ENCODE data around the gene LMX1A.

GRCh38 chr1:165216254-165216653 is 140.3 kb downstream of the LMX1A start:
- TF ChIP-seq GABPA (IDR thresholded peaks at IDR 0.05 in 1 of 2, conservative IDR thresholded peaks at IDR 0.05 in 1 of 2) (no peak), MAX (IDR thresholded peaks at IDR 0.05) (no peak), CTCF (IDR thresholded peaks at IDR 0.05; ENCODE audit: low read depth, low read length, missing input control) (no peak), HNF4G (IDR thresholded peaks at IDR 0.05) (no peak), NR2F2 (IDR thresholded peaks at IDR 0.05) (no peak), RAD21 (IDR thresholded peaks at IDR 0.05) (no peak), EGR1 (IDR thresholded peaks at IDR 0.05; ENCODE audit: low read depth in 2 of 2) (no peak), REST (IDR thresholded peaks at IDR 0.05) (no peak)
- TF ChIP-seq, protein P1, sequence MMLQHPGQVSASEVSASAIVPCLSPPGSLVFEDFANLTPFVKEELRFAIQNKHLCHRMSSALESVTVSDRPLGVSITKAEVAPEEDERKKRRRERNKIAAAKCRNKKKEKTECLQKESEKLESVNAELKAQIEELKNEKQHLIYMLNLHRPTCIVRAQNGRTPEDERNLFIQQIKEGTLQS (IDR thresholded peaks at IDR 0.05), result no peak

All from liver (tissue), 3 donors.